SK-N-SH treated with all-trans-retinoic acid at 6 μM for 48 hours (cell line): ENCODE measurements around the gene EPS8L3.

Experiments
- SNAI2 ChIP-seq: fragments of 250-450 bp; sonication (Bioruptor Pico); IDR thresholded peaks from 2 replicates; pipeline ENCODE4 v1.5.0; 2020; ENCODE audit warnings: mild to moderate bottlenecking, moderate library complexity
- TCF4 ChIP-seq: fragments of 250-450 bp; sonication (Bioruptor Pico); IDR thresholded peaks from 2 replicates; pipeline ENCODE4 v1.8.0; 2021; ENCODE audit warnings: mild to moderate bottlenecking, moderate library complexity, borderline replicate concordance
- ZFP30 ChIP-seq: fragments of 450-650 bp; formaldehyde crosslinking; IDR thresholded peaks from 2 replicates; pipeline ENCODE4 v1.5.0; 2022; ENCODE audit warnings: mild to moderate bottlenecking, moderate library complexity
- ZNF565 ChIP-seq: fragments of 450-650 bp; formaldehyde crosslinking; conservative IDR thresholded peaks from 2 replicates; pipeline ENCODE4 v1.5.0; 2020; ENCODE audit warnings: low read depth, mild to moderate bottlenecking, moderate library complexity
- ZNF70 ChIP-seq: fragments of 450-650 bp; formaldehyde crosslinking; IDR thresholded peaks from 2 replicates; pipeline ENCODE4 v1.5.0; 2020; ENCODE audit warnings: mild to moderate bottlenecking, moderate library complexity
- TF ChIP-seq, protein P1 (sequence below): fragments of 250-450 bp; sonication (Bioruptor Pico); IDR thresholded peaks from 2 replicates; pipeline ENCODE4 v1.8.0; 2020; ENCODE audit warnings: mild to moderate bottlenecking, moderate library complexity, borderline replicate concordance
- TF ChIP-seq, protein P2 (sequence below): fragments of 250-450 bp; sonication (Bioruptor Pico); IDR thresholded peaks from 2 replicates; pipeline ENCODE4 v1.8.0; 2021; ENCODE audit warnings: low read depth, mild to moderate bottlenecking, moderate library complexity, borderline replicate concordance
- TF ChIP-seq, protein P3 (sequence below): fragments of 250-450 bp; sonication (Bioruptor Pico); IDR thresholded peaks from 2 replicates; pipeline ENCODE4 v1.5.1; 2020; ENCODE audit warnings: low read depth, mild to moderate bottlenecking, moderate library complexity
- TF ChIP-seq, protein P4 (sequence below): fragments of 250-450 bp; sonication (Bioruptor Pico); IDR thresholded peaks from 2 replicates; pipeline ENCODE4 v1.5.0; 2020; ENCODE audit warnings: mild to moderate bottlenecking, moderate library complexity

DNA sequence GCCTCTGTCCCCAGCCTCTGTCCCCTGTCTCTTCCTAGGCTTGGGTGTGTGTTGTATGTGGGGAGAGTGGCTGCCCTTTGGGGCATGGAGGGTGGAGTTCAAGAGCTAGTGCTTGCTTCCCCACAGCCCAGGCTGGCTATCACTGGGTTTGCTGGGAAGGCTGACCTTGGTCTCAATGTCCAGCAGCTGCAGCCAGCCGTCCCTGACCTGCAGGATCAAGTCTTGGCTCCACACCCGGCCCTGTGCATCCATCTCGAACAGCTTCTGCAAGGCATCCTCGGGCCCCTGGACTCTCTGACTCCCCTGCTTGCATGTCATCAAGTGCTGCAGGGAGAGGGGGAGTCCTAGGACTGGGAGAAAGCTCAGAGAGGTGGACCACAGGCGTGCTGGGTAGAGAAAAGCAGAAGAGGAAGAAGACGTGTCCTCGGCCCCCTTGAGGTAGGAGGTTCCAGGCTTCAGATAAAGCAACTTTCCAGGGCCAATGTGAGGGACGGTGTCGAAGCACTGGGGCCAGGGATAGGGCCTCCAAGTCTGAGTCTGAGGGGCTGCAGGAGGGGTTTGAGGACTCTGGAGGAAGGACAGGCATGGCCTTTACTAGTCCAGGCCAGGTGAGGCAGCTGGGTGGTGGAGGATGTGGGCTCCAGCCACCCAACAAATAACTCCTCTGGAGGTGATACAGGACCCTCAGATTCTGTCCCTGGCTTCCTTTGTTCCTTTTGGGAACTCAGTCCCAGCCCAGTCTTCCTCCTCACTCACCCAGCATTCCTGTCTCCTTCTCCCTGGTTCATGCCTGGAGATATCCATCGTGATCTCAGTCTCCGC lies 4.0 kb downstream of the EPS8L3 start:
- no peak for TF ChIP-seq ZNF70 (CRISPR knock-in tag)
- TF ChIP-seq, protein P1, sequence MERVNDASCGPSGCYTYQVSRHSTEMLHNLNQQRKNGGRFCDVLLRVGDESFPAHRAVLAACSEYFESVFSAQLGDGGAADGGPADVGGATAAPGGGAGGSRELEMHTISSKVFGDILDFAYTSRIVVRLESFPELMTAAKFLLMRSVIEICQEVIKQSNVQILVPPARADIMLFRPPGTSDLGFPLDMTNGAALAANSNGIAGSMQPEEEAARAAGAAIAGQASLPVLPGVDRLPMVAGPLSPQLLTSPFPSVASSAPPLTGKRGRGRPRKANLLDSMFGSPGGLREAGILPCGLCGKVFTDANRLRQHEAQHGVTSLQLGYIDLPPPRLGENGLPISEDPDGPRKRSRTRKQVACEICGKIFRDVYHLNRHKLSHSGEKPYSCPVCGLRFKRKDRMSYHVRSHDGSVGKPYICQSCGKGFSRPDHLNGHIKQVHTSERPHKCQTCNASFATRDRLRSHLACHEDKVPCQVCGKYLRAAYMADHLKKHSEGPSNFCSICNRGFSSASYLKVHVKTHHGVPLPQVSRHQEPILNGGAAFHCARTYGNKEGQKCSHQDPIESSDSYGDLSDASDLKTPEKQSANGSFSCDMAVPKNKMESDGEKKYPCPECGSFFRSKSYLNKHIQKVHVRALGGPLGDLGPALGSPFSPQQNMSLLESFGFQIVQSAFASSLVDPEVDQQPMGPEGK: no peak
- TF ChIP-seq TCF4 (CRISPR knock-in tag): no peak
- TF ChIP-seq SNAI2 (CRISPR knock-in tag): no peak
- TF ChIP-seq ZFP30 (CRISPR knock-in tag): no peak
- TF ChIP-seq ZNF565: no peak
- TF ChIP-seq, protein P2, sequence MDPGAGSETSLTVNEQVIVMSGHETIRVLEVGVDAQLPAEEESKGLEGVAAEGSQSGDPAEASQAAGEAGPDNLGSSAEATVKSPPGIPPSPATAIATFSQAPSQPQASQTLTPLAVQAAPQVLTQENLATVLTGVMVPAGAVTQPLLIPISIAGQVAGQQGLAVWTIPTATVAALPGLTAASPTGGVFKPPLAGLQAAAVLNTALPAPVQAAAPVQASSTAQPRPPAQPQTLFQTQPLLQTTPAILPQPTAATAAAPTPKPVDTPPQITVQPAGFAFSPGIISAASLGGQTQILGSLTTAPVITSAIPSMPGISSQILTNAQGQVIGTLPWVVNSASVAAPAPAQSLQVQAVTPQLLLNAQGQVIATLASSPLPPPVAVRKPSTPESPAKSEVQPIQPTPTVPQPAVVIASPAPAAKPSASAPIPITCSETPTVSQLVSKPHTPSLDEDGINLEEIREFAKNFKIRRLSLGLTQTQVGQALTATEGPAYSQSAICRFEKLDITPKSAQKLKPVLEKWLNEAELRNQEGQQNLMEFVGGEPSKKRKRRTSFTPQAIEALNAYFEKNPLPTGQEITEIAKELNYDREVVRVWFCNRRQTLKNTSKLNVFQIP (CRISPR knock-in tag): no peak
- TF ChIP-seq, protein P3, sequence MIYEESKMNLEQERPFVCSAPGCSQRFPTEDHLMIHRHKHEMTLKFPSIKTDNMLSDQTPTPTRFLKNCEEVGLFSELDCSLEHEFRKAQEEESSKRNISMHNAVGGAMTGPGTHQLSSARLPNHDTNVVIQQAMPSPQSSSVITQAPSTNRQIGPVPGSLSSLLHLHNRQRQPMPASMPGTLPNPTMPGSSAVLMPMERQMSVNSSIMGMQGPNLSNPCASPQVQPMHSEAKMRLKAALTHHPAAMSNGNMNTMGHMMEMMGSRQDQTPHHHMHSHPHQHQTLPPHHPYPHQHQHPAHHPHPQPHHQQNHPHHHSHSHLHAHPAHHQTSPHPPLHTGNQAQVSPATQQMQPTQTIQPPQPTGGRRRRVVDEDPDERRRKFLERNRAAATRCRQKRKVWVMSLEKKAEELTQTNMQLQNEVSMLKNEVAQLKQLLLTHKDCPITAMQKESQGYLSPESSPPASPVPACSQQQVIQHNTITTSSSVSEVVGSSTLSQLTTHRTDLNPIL (CRISPR knock-in tag): no peak
- TF ChIP-seq, protein P4, sequence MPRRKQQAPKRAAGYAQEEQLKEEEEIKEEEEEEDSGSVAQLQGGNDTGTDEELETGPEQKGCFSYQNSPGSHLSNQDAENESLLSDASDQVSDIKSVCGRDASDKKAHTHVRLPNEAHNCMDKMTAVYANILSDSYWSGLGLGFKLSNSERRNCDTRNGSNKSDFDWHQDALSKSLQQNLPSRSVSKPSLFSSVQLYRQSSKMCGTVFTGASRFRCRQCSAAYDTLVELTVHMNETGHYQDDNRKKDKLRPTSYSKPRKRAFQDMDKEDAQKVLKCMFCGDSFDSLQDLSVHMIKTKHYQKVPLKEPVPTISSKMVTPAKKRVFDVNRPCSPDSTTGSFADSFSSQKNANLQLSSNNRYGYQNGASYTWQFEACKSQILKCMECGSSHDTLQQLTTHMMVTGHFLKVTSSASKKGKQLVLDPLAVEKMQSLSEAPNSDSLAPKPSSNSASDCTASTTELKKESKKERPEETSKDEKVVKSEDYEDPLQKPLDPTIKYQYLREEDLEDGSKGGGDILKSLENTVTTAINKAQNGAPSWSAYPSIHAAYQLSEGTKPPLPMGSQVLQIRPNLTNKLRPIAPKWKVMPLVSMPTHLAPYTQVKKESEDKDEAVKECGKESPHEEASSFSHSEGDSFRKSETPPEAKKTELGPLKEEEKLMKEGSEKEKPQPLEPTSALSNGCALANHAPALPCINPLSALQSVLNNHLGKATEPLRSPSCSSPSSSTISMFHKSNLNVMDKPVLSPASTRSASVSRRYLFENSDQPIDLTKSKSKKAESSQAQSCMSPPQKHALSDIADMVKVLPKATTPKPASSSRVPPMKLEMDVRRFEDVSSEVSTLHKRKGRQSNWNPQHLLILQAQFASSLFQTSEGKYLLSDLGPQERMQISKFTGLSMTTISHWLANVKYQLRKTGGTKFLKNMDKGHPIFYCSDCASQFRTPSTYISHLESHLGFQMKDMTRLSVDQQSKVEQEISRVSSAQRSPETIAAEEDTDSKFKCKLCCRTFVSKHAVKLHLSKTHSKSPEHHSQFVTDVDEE (CRISPR knock-in tag): no peak
